ENCODE data around the gene HES3.

DNA sequence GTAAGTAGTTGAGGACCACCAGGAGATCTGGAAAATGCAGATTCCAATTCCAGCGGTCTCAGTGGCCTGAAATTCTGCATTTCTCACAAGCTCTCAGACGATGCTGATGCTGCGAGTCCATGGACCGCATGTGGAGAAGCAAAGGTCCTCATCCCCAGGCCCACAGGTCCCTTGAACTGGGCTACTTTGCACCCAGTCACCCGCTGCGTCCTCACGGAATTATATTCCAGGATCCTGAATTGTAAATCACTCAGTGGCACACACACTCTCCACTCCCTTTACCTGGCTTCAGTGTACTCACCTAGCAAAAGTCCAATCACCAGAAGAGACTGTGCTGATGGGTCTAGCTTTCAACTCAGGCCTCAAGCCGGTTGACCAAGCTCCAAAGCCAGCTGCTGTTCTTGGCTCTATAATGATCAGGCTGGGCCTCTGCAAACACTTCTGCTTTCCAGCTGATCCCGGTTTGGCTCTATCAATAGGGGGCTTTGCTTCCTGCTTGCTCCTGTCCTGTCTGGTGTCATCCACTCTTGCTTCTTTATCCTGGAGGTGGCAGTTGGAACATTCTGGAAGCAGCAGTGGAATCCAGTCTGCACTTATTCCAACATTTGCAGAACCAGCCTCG, 43.7 kb upstream of the HES3 start:
- TF ChIP-seq, protein P1, sequence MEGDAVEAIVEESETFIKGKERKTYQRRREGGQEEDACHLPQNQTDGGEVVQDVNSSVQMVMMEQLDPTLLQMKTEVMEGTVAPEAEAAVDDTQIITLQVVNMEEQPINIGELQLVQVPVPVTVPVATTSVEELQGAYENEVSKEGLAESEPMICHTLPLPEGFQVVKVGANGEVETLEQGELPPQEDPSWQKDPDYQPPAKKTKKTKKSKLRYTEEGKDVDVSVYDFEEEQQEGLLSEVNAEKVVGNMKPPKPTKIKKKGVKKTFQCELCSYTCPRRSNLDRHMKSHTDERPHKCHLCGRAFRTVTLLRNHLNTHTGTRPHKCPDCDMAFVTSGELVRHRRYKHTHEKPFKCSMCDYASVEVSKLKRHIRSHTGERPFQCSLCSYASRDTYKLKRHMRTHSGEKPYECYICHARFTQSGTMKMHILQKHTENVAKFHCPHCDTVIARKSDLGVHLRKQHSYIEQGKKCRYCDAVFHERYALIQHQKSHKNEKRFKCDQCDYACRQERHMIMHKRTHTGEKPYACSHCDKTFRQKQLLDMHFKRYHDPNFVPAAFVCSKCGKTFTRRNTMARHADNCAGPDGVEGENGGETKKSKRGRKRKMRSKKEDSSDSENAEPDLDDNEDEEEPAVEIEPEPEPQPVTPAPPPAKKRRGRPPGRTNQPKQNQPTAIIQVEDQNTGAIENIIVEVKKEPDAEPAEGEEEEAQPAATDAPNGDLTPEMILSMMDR (IDR thresholded peaks at IDR 0.05; ENCODE audit: low read length) = no peak
- TF ChIP-seq EZH2 (optimal IDR thresholded peaks at IDR 0.05; ENCODE audit: low read depth, low read length) = no peak
